Breast epithelium (tissue), 4 donors: ENCODE data around the gene DRAXIN. TPM values are rescaled to one million over a fixed set of nuclear protein-coding genes. Genes with fewer than 3 reads are reported as not detected.
"Not testable (repeated sequence)": the region's sequence is repeated elsewhere in the genome, so short reads cannot be mapped to it uniquely, and the experiment has no call there.

Experiments
- DNase-seq, 2 donors: peaks; one replicate each; pipeline ENCODE4 v3.0.0-alpha.2; 2019; ENCODE audit warnings: low spot score in 2 of 2
- H3K27ac ChIP-seq, 2 donors: fragments of 200-600 bp; sonication (generic) in 1 of 2; one replicate each; pipeline ENCODE4 v1.5.1; 2016 to 2019; ENCODE audit warnings: mild to moderate bottlenecking in 1 of 2
- H3K27me3 ChIP-seq, 2 donors: fragments of 200-600 bp; sonication (generic) in 1 of 2; one replicate each; pipeline versions ENCODE4 v1.5.1 to v1.6.0; 2017 to 2019; ENCODE audit warnings: control low read depth in 1 of 2, mild to moderate bottlenecking in 1 of 2
- H3K36me3 ChIP-seq: fragments of 200-600 bp; one replicate; pipeline ENCODE4 v1.5.1; 2019
- H3K4me1 ChIP-seq, 2 donors: fragments of 200-600 bp; sonication (generic); one replicate each; pipeline ENCODE4 v1.5.1; 2016 to 2019; ENCODE audit warnings: control low read depth in 1 of 2
- H3K4me3 ChIP-seq, 3 donors: fragments of 200-600 bp; sonication (generic); 1 replicate in 2 of 3; 2 replicates in 1 of 3; pipeline ENCODE4 v1.5.1; 2016 to 2019; ENCODE audit warnings: mild to moderate bottlenecking in 3 of 3, moderate library complexity in 2 of 3
- H3K9me3 ChIP-seq, 2 donors: fragments of 200-600 bp; sonication (generic) in 1 of 2; one replicate each; pipeline ENCODE4 v1.5.1; 2016 to 2019; ENCODE audit warnings: control low read depth in 1 of 2
- POLR2A ChIP-seq: fragments of 450-650 bp; IDR thresholded peaks from one replicate; pipeline ENCODE4 v1.6.1; 2016; ENCODE audit warnings: antibody characterized with exemption, mild to moderate bottlenecking, moderate library complexity
- POLR2AphosphoS5 ChIP-seq, 3 donors: sonication (generic); formaldehyde crosslinking; IDR thresholded peaks; one replicate each; pipeline ENCODE4 v1.6.1; 2017; ENCODE audit warnings: antibody characterized with exemption in 3 of 3
- intact Hi-C: fragments of 100-400 bp; cut with DNase I; formaldehyde crosslinking; loops from one replicate; pipeline ENCODE4 v1.15.1; 2023; ENCODE audit warnings: low total_unique reads
- total RNA-seq, 3 donors: library from RNA; depleted of rRNA; stranded (reverse); fragments of >200 nt; gene quantifications; one replicate each; pipeline ENCODE4 v1.1.0, GENCODE V29; 2016
- TF ChIP-seq, protein P1 (sequence below), 3 donors: fragments of 450-650 bp; IDR thresholded peaks; one replicate each; pipeline ENCODE4 v1.5.1; 2016 to 2017; ENCODE audit warnings: antibody characterized with exemption in 3 of 3, mild to moderate bottlenecking in 3 of 3, moderate library complexity in 3 of 3

Gene DRAXIN, protein sequence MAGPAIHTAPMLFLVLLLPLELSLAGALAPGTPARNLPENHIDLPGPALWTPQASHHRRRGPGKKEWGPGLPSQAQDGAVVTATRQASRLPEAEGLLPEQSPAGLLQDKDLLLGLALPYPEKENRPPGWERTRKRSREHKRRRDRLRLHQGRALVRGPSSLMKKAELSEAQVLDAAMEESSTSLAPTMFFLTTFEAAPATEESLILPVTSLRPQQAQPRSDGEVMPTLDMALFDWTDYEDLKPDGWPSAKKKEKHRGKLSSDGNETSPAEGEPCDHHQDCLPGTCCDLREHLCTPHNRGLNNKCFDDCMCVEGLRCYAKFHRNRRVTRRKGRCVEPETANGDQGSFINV
- under 1 TPM; under 0.01 to 0.15 (median under 0.01) TPM for total RNA-seq

DNA sequence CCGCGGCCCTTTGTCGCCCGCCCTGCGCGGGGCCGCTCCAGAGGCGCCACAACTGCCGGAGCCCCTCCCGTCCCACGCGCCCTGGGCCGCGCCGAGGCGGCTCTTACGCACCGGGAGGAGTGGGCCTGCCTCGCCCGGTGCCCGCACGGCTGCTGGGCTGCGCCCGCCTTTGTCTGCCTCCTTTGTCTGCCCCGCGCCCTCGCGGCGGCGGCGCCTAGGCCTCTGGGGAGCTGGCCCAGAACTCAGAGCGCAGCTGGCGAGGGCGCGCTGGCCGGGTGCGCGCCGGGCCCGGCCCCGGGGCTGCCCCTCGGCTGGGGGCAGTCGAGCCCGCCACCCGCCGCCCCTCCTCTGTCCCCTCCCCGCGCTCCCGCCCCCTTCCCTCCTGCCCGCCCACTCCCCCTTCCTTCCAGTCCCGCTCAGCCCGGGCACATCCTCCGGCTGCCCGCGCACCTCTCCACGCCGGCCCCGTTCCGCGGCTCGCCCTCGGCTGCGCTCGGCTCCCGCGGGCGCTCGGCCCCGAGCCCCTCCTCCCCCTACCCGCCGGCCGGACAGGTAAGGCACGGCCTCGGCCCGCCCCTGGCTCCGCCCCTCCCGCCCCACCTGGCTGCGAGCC, at the start of gene DRAXIN:
TSS of gene DRAXIN (plus strand) at position 409 of the 613 bp plus-strand sequence. CDS start 14,549 bp downstream, outside the sequence.
- H3K27me3 ChIP-seq = peaks cover 6 to 31% of the 10 kb centered on the region in 2 donors
- no peak within 1 kb of the TSS for H3K27ac ChIP-seq
- DNase-seq = no peak
- no peaks in the 10 kb centered on the region for H3K36me3 ChIP-seq
- TF ChIP-seq POLR2A = no peak
- peaks cover 11% of the 10 kb centered on the region in 2 donors for H3K4me1 ChIP-seq
- peak within 1 kb of the TSS in 2 of 3 donors; percentile 54 to 69 for H3K4me3 ChIP-seq
- intact Hi-C loops = no loop called here
- no peaks in the 10 kb centered on the region for H3K9me3 ChIP-seq

DNA sequence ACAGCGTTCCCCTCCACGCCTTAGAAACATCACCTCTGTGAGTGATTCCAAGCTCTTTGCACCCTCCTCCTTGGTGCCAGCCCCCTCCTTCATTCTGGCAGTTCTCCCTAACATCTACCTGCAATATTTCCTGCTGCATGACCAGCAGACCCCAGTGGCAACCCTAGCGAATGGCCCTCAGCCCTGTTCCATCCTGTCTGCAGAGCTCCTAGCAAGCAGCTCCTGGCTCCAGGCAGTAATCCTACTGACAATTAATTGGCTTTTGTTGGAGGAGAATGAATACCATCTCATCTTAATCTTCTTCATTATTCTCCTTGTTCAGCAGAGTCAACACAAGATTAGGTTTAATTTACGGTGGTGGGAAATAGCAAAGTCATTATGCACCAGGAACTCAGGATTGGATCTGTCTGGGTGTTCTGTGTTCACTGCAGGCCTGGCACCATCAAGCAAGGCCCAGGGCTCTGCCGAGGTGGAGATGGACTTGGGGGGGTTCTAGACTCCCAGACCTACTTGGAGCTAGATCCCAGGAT, 49.7 kb upstream of the DRAXIN start:
- no peak overlapping the region for H3K4me3 ChIP-seq
- H3K4me1 ChIP-seq = no peaks in the 10 kb centered on the region
- intact Hi-C loops = loop anchor here (5.0 kb wide), 1 partner anchor 605 kb away; no protein-coding TSS in a partner anchor
- TF ChIP-seq POLR2A (no peak), POLR2AphosphoS5 (IDR thresholded peaks at IDR 0.05) (no peak)
- TF ChIP-seq, protein P1, sequence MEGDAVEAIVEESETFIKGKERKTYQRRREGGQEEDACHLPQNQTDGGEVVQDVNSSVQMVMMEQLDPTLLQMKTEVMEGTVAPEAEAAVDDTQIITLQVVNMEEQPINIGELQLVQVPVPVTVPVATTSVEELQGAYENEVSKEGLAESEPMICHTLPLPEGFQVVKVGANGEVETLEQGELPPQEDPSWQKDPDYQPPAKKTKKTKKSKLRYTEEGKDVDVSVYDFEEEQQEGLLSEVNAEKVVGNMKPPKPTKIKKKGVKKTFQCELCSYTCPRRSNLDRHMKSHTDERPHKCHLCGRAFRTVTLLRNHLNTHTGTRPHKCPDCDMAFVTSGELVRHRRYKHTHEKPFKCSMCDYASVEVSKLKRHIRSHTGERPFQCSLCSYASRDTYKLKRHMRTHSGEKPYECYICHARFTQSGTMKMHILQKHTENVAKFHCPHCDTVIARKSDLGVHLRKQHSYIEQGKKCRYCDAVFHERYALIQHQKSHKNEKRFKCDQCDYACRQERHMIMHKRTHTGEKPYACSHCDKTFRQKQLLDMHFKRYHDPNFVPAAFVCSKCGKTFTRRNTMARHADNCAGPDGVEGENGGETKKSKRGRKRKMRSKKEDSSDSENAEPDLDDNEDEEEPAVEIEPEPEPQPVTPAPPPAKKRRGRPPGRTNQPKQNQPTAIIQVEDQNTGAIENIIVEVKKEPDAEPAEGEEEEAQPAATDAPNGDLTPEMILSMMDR (IDR thresholded peaks at IDR 0.05) = no peak
- peaks cover 0 to 13% of the 10 kb centered on the region in 2 donors for H3K27me3 ChIP-seq
- no peak for DNase-seq
- H3K9me3 ChIP-seq = no peaks in the 10 kb centered on the region
- no peak overlapping the region for H3K27ac ChIP-seq
- no peaks in the 10 kb centered on the region for H3K36me3 ChIP-seq

DNA sequence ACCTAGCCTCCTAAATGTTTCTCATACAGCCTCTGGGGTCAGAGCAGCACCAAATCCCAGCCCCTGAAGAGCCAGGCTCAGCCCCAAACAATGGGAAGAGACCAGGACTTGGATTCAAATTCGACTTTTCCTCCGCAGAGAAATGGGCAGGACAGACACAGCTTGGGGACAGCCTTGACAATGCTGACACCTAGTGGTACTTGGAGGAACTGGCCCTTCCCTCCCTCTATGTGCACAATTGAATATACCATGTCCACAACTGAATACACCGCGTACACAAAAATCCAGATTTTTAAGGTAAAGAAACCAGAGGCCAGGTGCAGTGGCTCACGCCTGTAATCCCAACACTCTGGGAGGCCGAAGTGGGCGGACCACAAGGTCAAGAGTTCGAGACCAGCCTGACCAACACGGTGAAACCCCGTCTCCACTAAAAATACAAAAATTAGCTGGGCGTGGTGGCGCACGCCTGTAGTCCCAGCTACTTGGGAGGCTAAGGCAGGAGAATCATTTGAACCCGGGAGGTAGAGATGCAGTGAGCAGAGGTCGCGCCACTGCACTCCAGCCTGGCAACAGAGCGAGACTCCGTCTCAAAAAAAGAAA, 49.0 kb upstream of the DRAXIN start:
- peak in 1 of 2 donors; percentile 61 for DNase-seq

DNA sequence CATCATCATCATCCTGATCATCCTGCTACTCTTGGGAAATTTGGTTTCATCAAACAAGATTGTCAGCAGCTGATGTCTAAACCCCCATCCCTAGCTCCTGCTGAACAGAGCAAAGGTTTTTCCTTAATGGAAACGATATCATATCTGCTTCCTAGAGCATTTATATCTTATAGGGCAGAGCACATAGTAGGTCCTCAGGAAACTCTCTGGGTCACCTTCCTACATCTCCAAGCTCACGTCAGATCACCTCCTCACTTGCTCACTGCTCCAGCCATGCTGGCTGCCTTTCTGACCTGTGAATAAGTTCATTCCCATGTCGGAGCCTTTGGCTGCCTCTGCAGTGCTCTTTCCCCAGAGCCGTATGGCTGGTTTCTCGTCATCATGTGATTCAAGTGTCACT, 47.7 kb upstream of the DRAXIN start:
- TF ChIP-seq POLR2A (no peak), POLR2AphosphoS5 (IDR thresholded peaks at IDR 0.05) (no peak)
- TF ChIP-seq, protein P1 (IDR thresholded peaks at IDR 0.05) = no peak
- Histone ChIP-seq H3K36me3 (no peaks in the 10 kb centered on the region), H3K4me1 (peaks cover 0 to 5% of the 10 kb centered on the region in 2 donors), H3K9me3 (no peaks in the 10 kb centered on the region), H3K27ac (no peak overlapping the region), H3K4me3 (no peak overlapping the region), H3K27me3 (no peaks in the 10 kb centered on the region)
- no peak for DNase-seq
- intact Hi-C loops = loop anchor here (5.0 kb wide), 1 partner anchor 606 kb away; no protein-coding TSS in a partner anchor

More for the DNA sequence above, 49.0 kb upstream of the DRAXIN start:
- TF ChIP-seq, protein P1 (IDR thresholded peaks at IDR 0.05) = peak; percentile 68 to 98 (median 94)
- H3K4me1 ChIP-seq, H3K27me3 ChIP-seq, H3K9me3 ChIP-seq, H3K27ac ChIP-seq, H3K36me3 ChIP-seq, H3K4me3 ChIP-seq: not testable (repeated sequence)
- intact Hi-C loops = loop anchor here (5.0 kb wide), 1 partner anchor 605 kb away; no protein-coding TSS in a partner anchor

DNA sequence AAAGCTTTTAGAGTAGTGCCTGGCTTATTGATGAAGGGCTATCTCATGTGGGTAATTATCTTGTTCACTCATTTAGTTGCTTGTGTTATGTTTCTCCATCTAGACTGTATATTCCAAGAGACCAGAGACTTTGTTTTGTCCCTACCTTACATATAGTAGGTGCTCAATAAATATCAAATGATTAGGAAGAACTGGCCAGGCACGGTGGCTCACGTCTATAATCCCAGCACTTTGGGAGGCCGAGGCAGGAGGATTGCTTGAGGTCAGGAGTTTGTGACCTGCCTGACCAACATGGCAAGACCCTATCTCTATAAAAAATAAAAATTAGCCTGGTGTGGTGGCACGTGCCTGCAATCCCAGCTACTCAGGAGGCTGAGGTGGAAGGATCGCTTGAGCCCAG, 46.2 kb upstream of the DRAXIN start:
- H3K27me3 ChIP-seq = no peaks in the 10 kb centered on the region
- TF ChIP-seq, protein P1 (IDR thresholded peaks at IDR 0.05) = no peak
- TF ChIP-seq POLR2A (no peak), POLR2AphosphoS5 (IDR thresholded peaks at IDR 0.05) (no peak)
- intact Hi-C loops = no loop called here
- peaks cover 0 to 5% of the 10 kb centered on the region in 2 donors for H3K4me1 ChIP-seq
- H3K4me3 ChIP-seq = no peak overlapping the region
- no peak for DNase-seq
- no peaks in the 10 kb centered on the region for H3K9me3 ChIP-seq
- H3K27ac ChIP-seq = no peak overlapping the region
- H3K36me3 ChIP-seq = no peaks in the 10 kb centered on the region
